Glomerular visceral epithelial cell (primary cell): ENCODE measurements around the gene SLC13A2.

Experiments
- DNase-seq: peaks from one replicate; pipeline ENCODE4 v3.0.0-alpha.2; 2016; ENCODE audit errors: extremely low spot score

SLC13A2 gene

DNA sequence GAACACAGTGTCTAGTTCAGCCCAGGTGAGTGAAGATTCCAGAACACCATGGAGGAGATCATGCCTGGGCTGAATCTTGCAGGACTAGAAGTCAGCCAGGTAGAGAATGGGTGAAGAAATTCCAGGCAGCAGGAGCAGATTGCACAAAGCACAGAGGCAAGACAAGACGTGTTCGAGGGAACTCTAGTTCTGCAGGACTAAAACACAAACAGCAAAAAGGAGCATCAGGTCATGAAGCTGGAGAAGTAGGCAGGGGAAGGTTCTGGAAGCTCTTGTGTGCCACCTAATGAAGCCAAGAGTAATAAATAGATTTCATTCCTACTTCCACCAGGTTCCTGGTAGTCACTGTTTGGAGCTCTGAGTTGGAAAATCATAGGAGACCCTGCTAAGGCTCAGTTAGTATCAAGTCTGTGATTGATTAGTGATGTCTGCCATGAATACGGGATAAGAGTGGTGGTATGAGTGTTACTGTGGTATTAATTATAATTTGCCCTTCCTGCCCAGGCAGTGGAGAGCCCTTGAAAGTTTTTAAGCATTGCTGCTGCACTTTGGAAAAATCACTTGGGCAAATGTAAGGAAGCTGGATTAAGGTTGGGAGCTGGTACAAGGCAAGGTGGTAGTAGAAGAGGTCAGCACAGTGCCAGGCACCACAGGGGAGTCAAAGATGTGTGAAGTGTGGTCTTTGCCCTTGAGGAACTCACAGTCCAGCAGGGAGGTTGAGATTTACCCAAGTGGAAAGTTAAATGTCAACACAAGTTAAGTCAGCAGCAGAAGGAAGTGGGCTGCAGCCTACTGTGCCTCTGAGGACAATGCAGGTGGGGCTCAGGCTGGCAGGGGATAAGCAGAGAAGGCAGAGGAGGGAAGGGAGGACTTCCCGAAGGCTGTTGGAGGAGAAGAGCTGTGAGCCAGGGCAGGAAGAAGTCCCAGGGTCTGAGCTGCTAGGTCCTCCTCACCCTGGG lies 19.2 kb downstream of the SLC13A2 start:
- no peak for DNase-seq

GRCh38 chr17:28493460-28493859 lies 20.0 kb downstream of the SLC13A2 start:
- no peak for DNase-seq

DNA sequence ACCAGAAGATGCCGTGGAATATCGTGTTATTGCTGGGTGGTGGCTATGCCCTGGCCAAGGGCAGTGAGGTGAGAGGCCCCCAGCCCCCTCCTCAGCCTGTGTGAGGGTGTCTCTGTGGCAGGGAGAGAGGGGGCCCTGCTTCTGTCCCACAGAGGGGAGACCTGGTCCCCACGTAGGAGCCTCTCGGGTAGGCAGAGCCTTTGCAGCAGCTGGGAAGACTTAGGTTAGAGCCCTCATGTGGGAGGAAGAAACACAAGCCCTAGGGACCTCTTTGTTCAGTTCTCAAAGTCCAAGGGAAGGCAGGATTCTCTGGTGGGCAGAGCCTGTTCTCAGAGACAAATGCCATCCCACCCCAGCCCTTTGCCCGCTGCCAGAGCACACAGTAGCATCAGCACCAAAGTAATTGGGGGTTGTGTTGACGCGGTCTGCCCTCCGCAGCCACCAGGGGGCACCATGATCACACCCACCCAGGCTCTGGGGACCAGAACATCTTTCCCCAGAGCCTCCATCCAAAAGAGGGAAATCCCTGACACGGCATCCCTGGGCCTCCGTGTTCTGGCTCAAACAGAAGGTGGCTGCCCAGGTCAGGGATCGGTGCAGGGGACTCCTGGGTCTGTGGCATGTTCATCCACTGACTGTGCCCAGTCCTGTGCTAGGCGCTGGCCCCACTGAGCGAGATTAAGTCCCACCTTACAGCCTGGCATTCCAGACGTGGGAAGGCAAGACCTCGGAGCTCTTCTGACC lies 21.2 kb downstream of the SLC13A2 start:
- DNase-seq: peak; percentile 70

DNA sequence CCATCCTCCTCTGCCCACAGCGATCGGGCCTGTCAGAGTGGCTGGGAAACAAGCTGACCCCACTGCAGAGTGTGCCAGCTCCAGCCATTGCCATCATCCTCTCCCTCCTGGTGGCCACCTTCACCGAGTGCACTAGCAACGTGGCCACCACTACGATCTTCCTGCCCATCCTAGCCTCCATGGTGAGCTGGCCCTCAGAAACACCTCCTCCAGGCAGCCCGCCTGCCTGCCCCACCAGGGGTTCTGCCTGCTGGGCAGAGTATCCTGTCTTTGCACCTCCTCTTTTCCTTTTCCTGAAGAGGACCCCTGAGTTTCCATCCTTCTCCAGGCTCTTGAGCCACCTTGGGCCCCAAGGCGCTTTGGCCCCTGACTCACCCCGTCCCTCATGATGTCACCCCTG lies 22.2 kb downstream of the SLC13A2 start:
- no peak for DNase-seq

DNA sequence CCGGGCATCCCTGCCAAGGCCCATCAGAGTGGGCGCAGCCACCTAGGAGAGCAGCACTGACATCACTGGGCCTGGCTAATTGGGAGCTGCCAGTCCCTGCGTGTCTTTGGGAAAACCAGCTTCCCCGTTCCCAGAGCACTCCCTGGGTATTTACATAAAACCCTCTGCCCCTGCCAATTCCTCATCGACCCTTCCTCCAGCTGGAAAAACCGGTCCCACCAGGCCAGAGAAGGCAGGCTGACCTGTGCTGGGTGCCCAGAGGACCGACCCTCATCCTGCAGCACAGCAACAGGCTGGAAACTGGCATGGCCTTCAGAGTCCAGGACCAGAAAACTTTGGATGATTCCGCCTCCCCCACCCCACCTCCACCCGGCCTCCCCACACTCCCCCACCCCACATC lies 24.5 kb downstream of the SLC13A2 start:
- DNase-seq: no peak

DNA sequence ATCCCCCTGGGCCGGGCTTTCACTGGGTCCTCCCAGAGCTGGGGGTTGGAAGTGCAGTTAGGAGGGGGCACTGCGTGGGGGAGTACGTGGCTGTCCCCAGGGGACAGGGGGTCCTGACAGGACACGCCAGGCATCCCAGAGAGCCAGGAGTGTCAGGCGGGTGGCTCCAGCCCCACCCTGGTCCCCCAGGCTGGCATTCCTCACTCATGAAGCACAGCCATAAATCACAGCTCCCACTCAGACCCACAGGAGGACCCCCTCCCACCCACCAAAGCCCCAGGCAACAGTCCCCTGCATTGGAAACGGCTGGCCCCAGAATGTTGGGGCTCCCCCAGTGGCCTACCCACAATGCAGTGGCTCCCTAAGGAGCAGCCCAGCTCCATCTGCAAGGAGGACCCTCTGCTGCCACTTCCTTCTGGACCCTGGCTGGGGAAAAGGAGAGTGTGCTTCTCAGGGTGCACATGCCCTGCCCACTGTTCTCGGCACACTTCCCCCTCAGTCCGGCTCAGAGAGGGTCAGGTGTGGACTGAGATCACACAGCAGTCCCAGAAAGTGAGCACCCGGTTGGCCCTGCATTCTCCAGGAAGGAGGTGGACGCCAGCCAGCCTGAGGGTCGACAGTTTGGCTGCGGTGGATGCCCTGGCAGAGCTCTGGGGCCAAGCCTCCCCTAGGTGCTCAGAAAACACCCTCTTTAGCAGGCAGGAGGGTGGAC lies 25.4 kb downstream of the SLC13A2 start:
- DNase-seq: no peak

GRCh38 chr17:28499364-28499664 lies 25.9 kb downstream of the SLC13A2 start:
- no peak for DNase-seq

DNA sequence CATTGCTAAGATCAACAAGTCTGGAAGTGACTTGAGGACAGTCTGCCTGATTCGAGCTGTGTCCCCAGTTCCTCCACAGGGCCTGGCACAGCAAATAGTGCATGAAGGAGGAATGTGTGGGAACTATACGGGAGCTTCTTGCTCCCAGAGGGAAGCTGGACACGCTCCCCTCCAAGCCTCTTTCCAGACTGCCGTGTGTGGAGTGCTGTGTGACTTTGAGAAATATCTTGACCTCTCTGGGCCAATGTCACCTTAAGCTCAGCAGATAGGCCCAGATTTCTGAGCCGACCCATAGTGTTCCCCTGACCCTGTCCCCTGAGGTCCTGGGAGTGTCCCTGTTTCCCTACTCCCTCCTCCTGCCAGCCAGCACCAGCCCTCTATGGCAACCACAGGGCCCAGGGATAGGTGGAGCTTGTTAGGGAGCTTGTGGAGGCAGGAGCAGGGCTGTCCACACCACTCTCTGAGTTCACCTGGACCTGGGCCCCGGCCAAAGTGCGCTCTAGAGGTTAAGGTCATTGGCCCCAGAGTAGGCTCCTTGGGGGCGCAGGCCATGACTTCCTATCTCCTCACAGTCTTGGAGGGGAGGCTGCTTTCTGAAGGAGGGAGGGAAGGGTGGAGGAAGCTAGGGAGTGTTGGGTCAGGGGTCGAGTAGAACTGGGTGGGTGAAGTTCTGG lies 26.4 kb downstream of the SLC13A2 start:
- DNase-seq: no peak

DNA sequence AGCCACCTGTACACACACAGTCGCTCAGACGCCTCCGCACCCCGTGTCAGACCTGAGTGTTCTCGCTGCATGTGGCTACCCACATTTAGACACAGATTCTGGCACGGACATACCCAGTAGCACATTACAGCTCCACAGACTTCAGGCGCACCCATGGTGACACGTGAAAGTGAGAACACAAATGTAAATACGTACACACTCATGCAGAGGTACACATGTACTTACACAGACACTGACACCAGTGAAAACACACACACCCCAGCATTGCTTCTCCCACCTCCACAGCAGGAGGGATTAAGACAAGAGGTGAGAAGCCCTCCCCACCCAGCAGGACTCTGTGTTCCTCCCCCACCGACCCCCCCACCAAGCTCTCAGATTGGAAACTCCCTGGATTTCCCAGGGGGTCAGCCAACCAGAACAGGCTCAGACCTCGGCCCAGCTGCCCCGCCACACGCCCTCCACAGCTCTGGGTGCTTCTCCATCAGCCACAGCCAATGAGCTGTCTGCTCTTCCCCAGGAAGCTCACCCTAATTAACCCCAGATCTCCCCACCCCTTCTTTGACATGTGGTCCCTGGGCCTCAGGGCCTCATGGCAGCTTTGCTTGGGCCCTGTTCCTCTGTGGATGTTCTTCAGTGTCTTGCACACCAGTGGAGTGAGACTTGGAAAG lies 27.4 kb downstream of the SLC13A2 start:
- DNase-seq: peak; percentile 53

DNA sequence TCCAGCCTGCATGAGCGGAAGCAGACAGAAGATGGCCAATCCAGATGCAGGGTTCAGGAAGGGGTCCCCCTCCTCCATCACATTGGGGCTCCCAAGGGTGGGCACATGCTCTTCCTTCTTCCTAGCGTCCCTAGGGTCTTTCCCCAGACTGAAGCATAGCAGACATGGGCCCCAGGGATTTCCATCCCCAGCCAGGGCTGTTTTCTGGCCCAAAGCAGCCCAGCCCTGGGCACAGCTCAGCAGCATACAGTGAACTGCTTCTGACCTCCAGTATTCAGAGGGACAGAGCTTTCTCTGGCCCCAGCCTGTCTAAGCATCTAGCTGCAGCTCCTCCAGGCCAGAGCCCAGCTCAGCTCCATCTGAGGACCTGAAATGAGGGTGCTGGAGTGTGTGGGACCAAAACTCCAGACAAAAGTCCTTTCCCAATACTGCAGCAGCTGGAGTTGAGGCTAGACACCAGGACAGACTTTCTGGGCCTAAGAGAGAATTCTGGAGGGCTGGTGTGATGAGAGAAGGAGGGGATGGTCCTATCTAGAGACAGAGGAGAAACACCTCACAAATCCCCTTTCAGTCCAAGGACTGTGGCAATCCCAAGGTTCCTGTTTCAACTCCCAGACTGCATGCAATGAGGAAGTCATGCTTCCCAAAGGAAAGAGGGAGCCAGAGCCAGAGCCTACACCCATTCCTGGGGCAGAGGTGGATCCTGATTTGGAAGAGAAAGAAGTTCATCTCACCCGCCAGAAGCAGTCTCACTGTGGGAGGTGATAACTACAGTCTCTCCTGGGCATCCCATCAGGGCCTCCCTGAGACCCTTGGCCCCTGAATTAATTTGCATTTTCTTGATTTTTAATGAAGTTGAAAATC lies 28.2 kb downstream of the SLC13A2 start:
- DNase-seq: no peak

GRCh38 chr17:28503420-28503819 lies 30.0 kb downstream of the SLC13A2 start:
- no peak for DNase-seq

DNA sequence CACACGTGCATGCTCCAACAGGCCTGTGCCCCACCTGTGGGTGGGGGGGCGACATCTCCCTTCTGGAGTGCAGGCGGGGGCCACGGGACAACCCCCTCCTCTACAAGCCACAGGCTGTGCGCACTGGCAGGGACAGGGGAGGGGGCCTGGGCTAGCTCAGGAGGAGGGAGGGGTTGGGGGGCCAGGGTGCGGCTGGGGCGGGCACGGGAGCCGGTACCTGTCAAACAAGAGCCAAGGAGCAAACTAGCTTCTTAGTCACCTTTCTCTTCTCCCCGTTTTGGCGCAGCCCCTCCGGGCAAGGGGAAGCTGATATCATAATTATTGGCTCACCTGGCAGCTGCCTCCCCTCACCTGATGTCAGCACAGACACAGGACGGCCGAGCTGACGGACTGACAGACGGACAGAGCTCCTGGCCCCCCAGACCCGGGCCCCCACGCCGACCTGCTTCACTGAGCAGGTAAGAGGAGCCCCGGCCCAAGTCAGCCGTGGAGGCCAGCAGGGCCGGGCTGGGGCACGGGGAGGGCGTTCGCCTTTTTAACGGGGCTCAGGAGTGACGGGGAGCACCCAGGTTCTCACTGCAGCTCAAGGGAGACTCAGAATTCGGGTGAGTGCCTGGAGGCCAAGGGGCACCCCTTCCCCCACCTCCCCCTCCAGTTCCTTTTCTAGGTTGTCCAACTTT lies 32.7 kb downstream of the SLC13A2 start, which contains the start of gene FOXN1:
Gene FOXN1, plus strand, starts transcription at position 363 of the 680 bp plus-strand sequence. CDS start 17,622 bp downstream, outside the sequence.
- no peak for DNase-seq

DNA sequence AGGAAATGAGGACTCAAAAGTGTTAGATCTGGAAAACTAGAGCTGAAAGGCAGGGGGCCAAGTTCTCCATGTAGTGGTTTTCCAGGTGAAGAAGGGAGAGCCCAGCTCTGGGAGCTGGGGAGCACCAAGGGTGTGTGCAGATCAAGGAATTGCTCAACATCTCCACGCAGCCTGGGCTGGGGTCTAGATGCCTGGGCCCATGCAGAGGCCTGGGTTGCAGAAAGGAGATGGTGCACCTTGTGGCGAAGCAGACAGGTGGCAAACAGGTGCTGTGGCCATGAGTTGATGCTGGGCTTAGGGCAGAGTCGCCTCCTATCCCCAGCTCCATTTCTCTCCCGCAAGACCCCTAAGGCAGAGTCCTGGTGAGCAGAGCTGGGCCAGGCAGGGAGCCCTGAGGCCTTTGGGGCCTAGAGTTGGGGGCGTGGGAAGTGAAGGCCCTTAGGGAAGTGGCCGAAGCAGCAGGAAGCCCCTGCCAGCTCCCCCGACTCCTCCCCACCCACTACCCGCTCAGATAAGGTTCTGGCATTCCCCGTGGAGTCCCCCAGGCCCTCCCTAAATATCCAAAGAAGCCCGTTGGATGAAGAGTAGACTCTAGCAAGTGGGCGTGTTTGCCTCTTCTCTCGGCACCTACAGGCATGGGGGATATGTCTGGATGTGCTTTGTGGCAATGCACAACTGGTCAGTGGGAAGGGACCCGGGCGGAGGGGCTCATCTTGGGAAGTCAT lies 33.5 kb downstream of the SLC13A2 start:
- no peak for DNase-seq

DNA sequence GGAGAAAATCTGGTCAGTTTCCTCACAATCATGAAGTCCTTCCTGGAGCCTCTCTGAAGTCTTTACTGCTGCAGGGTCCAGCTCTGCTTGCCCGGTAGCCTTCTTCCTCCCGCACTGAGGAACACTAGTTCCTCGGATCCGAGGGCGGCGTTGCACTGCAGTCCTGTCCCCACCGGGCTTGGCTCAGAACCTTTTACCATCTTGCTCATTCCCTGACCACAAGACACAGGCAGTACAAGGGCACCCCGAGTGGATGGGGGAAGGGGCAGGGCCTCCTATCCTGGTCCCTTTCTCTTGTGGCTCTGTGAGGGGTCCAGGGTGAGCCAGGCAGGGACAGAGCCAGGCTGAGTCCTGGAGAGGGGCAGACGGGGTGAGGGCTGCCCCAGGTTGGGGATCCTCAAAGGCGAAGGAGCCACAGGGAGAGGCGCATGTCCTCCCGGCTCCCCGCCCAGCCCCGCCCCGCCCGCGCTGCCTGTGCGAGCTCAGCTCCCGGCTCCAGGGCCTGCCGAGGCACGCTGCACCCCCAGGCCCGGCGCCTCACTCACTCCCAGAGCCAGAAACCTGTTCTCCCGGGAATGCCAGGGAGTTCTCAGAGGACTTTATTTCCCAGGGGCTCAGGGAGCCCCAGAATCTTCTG lies 34.2 kb downstream of the SLC13A2 start:
- no peak for DNase-seq

GRCh38 chr17:28508211-28508724 lies 34.8 kb downstream of the SLC13A2 start:
- DNase-seq: no peak

DNA sequence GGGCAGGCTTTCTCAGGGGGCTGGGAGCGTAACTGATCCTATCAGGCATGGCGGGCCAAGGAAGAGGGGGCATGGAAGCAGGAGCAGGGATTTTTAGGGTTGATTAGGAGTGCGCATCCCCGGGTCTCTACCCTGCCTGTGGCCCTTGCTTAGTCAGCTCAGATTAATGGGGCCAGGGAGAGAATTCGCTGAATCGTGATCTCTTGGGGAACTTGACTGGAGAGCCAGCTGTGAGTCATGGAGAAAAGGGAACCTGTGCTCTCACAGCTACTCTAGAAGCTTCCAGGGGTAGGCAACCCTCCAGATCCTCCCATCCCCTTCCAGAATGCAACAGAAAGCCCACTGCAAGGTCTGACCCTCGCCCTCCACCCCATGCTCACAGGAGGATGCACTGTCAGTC lies 36.3 kb downstream of the SLC13A2 start:
- DNase-seq: no peak

- DNase-seq: no peak
These were observed 38.5 kb downstream of the SLC13A2 start for GRCh38 chr17:28511858-28512461.

DNA sequence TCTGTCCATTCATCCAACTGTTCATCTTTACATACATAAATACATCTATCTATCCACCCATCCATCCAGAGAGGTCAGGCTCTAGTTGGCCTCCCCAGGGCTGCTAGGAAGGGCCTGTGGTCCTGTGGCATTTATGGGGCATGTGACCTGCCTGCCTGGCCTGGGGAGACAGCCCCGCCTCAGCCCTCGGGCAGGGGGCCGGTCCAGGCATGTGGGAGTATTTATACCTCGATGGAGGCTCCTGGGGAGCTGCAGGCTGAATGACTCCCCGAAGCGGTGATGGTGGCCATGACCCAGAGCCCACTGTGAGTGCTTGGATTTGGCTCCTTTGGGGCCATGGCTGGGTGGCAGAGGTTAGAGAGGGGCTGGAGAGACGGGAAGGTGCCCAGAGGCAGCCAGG lies 40.0 kb downstream of the SLC13A2 start:
- DNase-seq: no peak
